ENCODE data around the gene ANKMY2.

ANKMY2 gene

GRCh38 chr7:16609842-16610450, 35.6 kb downstream of the ANKMY2 start:
- TF ChIP-seq POLR2AphosphoS5 (IDR thresholded peaks at IDR 0.05; ENCODE audit: low read depth) (no peak), GABPA (IDR thresholded peaks at IDR 0.05; ENCODE audit: low read depth) (no peak), CTCF (IDR thresholded peaks at IDR 0.05; ENCODE audit: insufficient read depth, low read length) (no peak), SPI1 (IDR thresholded peaks at IDR 0.05; ENCODE audit: borderline replicate concordance, low read depth) (no peak)
- no peak for DNase-seq (ENCODE audit: low read depth in 1 of 2, low spot score in 1 of 2)
- Histone ChIP-seq H3K27me3 (ENCODE audit: insufficient read depth, poor library complexity, severe bottlenecking) (no peaks in the 10 kb centered on the region), H3K27ac (replicated peaks) (no peak overlapping the region), H3K4me3 (replicated peaks; ENCODE audit: insufficient read depth, low read length) (no peak overlapping the region)

GRCh38 chr7:16606704-16607103, 38.9 kb downstream of the ANKMY2 start:
- TF ChIP-seq GABPA (IDR thresholded peaks at IDR 0.05; ENCODE audit: low read depth) (no peak), POLR2AphosphoS5 (IDR thresholded peaks at IDR 0.05; ENCODE audit: low read depth) (no peak), REST (IDR thresholded peaks at IDR 0.05; ENCODE audit: insufficient replicate concordance, low read depth) (no peak), CTCF (IDR thresholded peaks at IDR 0.05; ENCODE audit: insufficient read depth, low read length) (no peak), SPI1 (IDR thresholded peaks at IDR 0.05; ENCODE audit: borderline replicate concordance, low read depth) (no peak)
- no peak overlapping the region for H3K4me3 ChIP-seq (replicated peaks; ENCODE audit: insufficient read depth, low read length)
- no peaks in the 10 kb centered on the region for H3K27me3 ChIP-seq (ENCODE audit: insufficient read depth, poor library complexity, severe bottlenecking)
- no peak for DNase-seq (ENCODE audit: low read depth in 1 of 2, low spot score in 1 of 2)
- H3K27ac ChIP-seq (replicated peaks): no peak overlapping the region

- TF ChIP-seq POLR2AphosphoS5 (IDR thresholded peaks at IDR 0.05; ENCODE audit: low read depth) (no peak), CTCF (IDR thresholded peaks at IDR 0.05; ENCODE audit: insufficient read depth, low read length) (no peak)
- DNase-seq (ENCODE audit: low read depth in 1 of 2, low spot score in 1 of 2): no peak
- H3K27ac ChIP-seq (replicated peaks): no peak overlapping the region
- no peak overlapping the region for H3K4me3 ChIP-seq (replicated peaks; ENCODE audit: insufficient read depth, low read length)
- H3K27me3 ChIP-seq (ENCODE audit: insufficient read depth, poor library complexity, severe bottlenecking): no peaks in the 10 kb centered on the region
These were observed 41.5 kb downstream of the ANKMY2 start for GRCh38 chr7:16604054-16604453.

- H3K27me3 ChIP-seq (ENCODE audit: insufficient read depth, poor library complexity, severe bottlenecking): no peaks in the 10 kb centered on the region
- no peak for DNase-seq (ENCODE audit: low read depth in 1 of 2, low spot score in 1 of 2)
These were observed 41.9 kb downstream of the ANKMY2 start for GRCh38 chr7:16603633-16604032.

More at GRCh38 chr7:16603633-16604032, 41.9 kb downstream of the ANKMY2 start:
- no peak overlapping the region for H3K4me3 ChIP-seq (replicated peaks; ENCODE audit: insufficient read depth, low read length)
- no peak overlapping the region for H3K27ac ChIP-seq (replicated peaks)
- TF ChIP-seq GABPA (IDR thresholded peaks at IDR 0.05; ENCODE audit: low read depth) (no peak), REST (IDR thresholded peaks at IDR 0.05; ENCODE audit: insufficient replicate concordance, low read depth) (no peak), SPI1 (IDR thresholded peaks at IDR 0.05; ENCODE audit: borderline replicate concordance, low read depth) (no peak), CTCF (IDR thresholded peaks at IDR 0.05; ENCODE audit: insufficient read depth, low read length) (no peak), POLR2AphosphoS5 (IDR thresholded peaks at IDR 0.05; ENCODE audit: low read depth) (no peak)

Measured in HL-60 (cell line).